ENCODE results near the gene LZTR1.

- TF ChIP-seq CTCF (IDR thresholded peaks at IDR 0.05): no peak
- TF ChIP-seq POLR2A (IDR thresholded peaks at IDR 0.05): no peak
Observed at GRCh38 chr22:21045585-21046294, 63.6 kb downstream of the LZTR1 start, which contains the start of gene LRRC74B.

All from uterus (tissue), 2 donors.